OCI-LY7 (cell line): ENCODE measurements around the gene ATP2A1. TPM values are rescaled to one million over a fixed set of nuclear protein-coding genes. Genes with fewer than 3 reads are reported as not detected.

ENCODE experiments used
- BruUV-seq: library from RNA; stranded (reverse); fragments of 400-500 nt; replicated peaks from 2 replicates; lab custom pipeline; 2021; lab: Mats Ljungman, UMichigan
- CTCF ChIA-PET: fragments of 300-600 bp; sonication (Branson Sonifier 250); formaldehyde crosslinking; loops from one replicate; lab custom pipeline; 2022; ENCODE audit warnings: antibody characterized with exemption; ENCODE audit not compliant: unreplicated experiment; lab: Charles Lee
- POLR2A ChIA-PET: fragments of 300-600 bp; sonication (Branson Sonifier 250); formaldehyde crosslinking; loops from one replicate; lab custom pipeline; 2022; ENCODE audit warnings: antibody characterized with exemption; lab: Charles Lee
- DNase-seq: peaks from one replicate; pipeline ENCODE4 v3.0.0-alpha.2; 2015; ENCODE audit warnings: low spot score
- H2AFZ ChIP-seq: fragments of 200-600 bp; sonication (generic), shearing (Covaris generic); 2 replicates; pipeline ENCODE4 v1.6.1; 2014; ENCODE audit warnings: mild to moderate bottlenecking, antibody characterized with exemption, low read length, moderate library complexity
- H3K27ac ChIP-seq: fragments of 200-600 bp; sonication (generic); 2 replicates; pipeline ENCODE4 v1.5.1; 2014; ENCODE audit warnings: mixed run types, low read depth, mild to moderate bottlenecking, moderate library complexity, low read length, inconsistent platforms; ENCODE audit not compliant: poor library complexity, severe bottlenecking
- H3K36me3 ChIP-seq: fragments of 200-600 bp; sonication (generic); 2 replicates; pipeline ENCODE4 v1.6.1; 2014; ENCODE audit warnings: mild to moderate bottlenecking, antibody characterized with exemption, low read length, moderate library complexity, mixed read lengths; ENCODE audit not compliant: insufficient read depth
- H3K4me1 ChIP-seq: fragments of 200-600 bp; sonication (generic); 2 replicates; pipeline ENCODE4 v1.5.1; 2014; ENCODE audit warnings: mild to moderate bottlenecking, low read length; ENCODE audit not compliant: insufficient read depth, poor library complexity, severe bottlenecking
- H3K4me2 ChIP-seq: fragments of 200-600 bp; sonication (generic); 2 replicates; pipeline ENCODE4 v1.6.1; 2014; ENCODE audit warnings: mild to moderate bottlenecking, low read length
- H3K4me3 ChIP-seq: fragments of 200-600 bp; sonication (generic); 2 replicates; pipeline ENCODE4 v1.5.1; 2014; ENCODE audit warnings: mild to moderate bottlenecking, low read depth, low read length; ENCODE audit not compliant: poor library complexity, severe bottlenecking
- H3K79me2 ChIP-seq: fragments of 200-600 bp; sonication (generic); 2 replicates; pipeline ENCODE4 v1.6.1; 2016; ENCODE audit warnings: low read depth, mild to moderate bottlenecking, low read length, moderate library complexity, mixed read lengths; ENCODE audit not compliant: insufficient read depth
- H3K9me2 ChIP-seq: fragments of 200-600 bp; sonication (generic); 2 replicates; pipeline ENCODE4 v1.6.1; 2016; ENCODE audit warnings: mild to moderate bottlenecking, low read length, mixed read lengths; ENCODE audit not compliant: insufficient read depth
- H3K9me3 ChIP-seq: fragments of 200-600 bp; sonication (generic); 2 replicates; pipeline ENCODE4 v1.6.1; 2014; ENCODE audit warnings: mild to moderate bottlenecking, mixed run types, low read length, mixed read lengths
- H4K20me1 ChIP-seq: fragments of 200-600 bp; sonication (generic); 2 replicates; pipeline ENCODE4 v1.6.1; 2014; ENCODE audit warnings: mild to moderate bottlenecking, antibody characterized with exemption, low read length, moderate library complexity, mixed read lengths; ENCODE audit not compliant: insufficient read depth
- EZH2phosphoT487 ChIP-seq: fragments of 200-600 bp; sonication (generic); IDR thresholded peaks from 2 replicates; pipeline ENCODE4 v1.6.1; 2018; ENCODE audit warnings: low read depth, borderline replicate concordance, mild to moderate bottlenecking, mixed run types, antibody characterized with exemption, low read length, moderate library complexity, mixed read lengths
- intact Hi-C: fragments of 100-400 bp; cut with micrococcal nuclease; formaldehyde crosslinking; loops from one replicate; pipeline ENCODE4 v1.10.0; 2022; ENCODE audit not compliant: unreplicated experiment
- total RNA-seq, 2 experiments: library from RNA; depleted of rRNA in 1 of 2; stranded (reverse); fragments of >200 nt in 1 of 2; shearing (Covaris generic) in 1 of 2; gene quantifications; 2 replicates each; pipeline ENCODE4 v1.2.3, GENCODE V29; 2014 to 2022
- TF ChIP-seq, protein P1 (sequence below): fragments of 200-600 bp; sonication (generic); conservative IDR thresholded peaks from 2 replicates; pipeline ENCODE4 v1.5.1; 2014; ENCODE audit warnings: mild to moderate bottlenecking, antibody characterized with exemption, low read length, moderate library complexity, mixed read lengths

The ATP2A1 gene
- total RNA-seq, 2 experiments from 2014 or later: 5.0 TPM

DNA sequence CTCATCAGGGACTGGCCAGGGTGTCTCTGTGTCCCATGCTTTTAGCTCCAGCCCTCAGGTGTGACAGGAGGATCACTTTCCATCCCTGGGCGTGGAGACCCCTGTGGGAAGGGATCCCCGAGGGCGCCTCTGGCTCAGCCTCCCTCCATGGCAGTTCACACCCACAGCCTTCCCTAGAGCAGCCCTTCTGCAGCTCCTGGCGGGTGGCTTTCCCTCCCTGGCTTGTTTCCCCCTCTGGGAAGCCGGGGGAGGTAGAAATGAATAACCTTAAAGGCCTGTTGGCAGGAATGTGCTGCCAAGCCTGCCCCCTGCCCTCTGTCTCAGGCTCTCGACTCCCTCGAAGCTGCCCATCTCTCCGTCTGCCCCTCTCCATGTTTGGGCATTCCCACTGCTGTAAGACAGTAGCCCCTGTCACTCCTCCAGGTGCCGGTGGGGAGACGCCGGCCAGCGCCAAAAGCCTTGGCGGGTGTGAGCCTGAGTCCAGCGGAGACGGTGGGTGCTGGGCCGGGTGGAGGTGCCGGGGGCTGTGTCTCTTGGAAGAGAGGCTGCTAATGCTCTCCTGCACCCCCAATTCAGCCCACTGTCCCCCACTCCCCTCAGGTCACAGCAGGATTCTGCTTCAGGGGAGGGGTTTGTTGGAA lies 2.1 kb upstream of the ATP2A1 start:
- Histone ChIP-seq H3K9me3 (no peaks in the 10 kb centered on the region), H3K27ac (no peak overlapping the region), H3K36me3 (peaks cover 35% of the 10 kb centered on the region), H3K79me2 (peaks cover 6% of the 10 kb centered on the region; the same call in 1 of the 2 replicates), H3K4me3 (no peak overlapping the region), H3K9me2 (no peaks in the 10 kb centered on the region), H4K20me1 (no peaks in the 10 kb centered on the region), H2AFZ (no peak overlapping the region), H3K4me1 (peaks cover 24% of the 10 kb centered on the region), H3K4me2 (no peak overlapping the region)
- ChIA-PET POLR2A (interaction anchor here (0.7 to 1.2 kb wide), 2 partner anchors 68 to 71 kb away, joined by 3 read pairs; no protein-coding TSS in a partner anchor), CTCF (interaction anchor here (0.6 kb wide), 1 partner anchor 45 kb away, joined by 3 read pairs; no protein-coding TSS in a partner anchor)
- no TSS peak for BruUV-seq
- no peak for DNase-seq
- intact Hi-C loops: loop anchor here (10.0 kb wide), 1 partner anchor 1879 kb away; no protein-coding TSS in a partner anchor
- TF ChIP-seq, protein P1, sequence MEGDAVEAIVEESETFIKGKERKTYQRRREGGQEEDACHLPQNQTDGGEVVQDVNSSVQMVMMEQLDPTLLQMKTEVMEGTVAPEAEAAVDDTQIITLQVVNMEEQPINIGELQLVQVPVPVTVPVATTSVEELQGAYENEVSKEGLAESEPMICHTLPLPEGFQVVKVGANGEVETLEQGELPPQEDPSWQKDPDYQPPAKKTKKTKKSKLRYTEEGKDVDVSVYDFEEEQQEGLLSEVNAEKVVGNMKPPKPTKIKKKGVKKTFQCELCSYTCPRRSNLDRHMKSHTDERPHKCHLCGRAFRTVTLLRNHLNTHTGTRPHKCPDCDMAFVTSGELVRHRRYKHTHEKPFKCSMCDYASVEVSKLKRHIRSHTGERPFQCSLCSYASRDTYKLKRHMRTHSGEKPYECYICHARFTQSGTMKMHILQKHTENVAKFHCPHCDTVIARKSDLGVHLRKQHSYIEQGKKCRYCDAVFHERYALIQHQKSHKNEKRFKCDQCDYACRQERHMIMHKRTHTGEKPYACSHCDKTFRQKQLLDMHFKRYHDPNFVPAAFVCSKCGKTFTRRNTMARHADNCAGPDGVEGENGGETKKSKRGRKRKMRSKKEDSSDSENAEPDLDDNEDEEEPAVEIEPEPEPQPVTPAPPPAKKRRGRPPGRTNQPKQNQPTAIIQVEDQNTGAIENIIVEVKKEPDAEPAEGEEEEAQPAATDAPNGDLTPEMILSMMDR: no peak
- no peak for TF ChIP-seq EZH2phosphoT487

DNA sequence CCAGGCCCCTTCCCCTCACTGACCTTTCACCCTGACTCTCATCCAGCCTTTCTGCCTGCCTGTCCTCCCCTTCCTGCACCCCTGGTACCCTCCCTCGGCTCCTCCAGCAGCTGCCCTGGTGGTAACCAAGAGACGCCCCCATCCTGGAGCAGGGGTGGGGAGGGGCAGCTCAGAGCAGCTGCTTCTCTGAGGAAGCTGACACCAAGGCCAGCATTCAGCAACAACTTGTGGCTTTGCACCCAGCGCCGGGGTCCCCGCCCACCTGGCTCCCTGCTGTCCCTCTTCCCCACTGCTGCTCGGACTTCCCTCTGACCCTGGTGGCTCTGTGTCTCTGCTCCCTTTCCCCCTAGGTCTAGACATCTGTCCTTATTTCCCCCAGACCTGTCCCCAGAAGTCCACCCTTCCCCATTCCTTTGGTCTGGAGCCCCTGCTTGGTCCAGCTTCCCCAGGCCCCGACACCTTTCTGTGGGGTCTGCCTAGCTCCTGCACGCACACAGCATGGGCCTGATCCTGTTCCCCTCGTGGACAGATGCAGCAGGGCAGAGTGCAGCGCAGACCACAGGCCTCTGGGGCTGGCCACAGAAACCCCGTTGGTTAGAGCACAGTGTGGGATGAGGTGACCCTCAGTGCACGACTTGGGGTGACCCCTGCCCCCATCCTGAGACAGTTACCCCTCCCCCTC lies 1.2 kb upstream of the ATP2A1 start:
- BruUV-seq: no TSS peak
- no peak overlapping the region for H2AFZ ChIP-seq
- TF ChIP-seq, protein P1: no peak
- TF ChIP-seq EZH2phosphoT487: no peak
- H3K9me2 ChIP-seq: no peaks in the 10 kb centered on the region
- no peaks in the 10 kb centered on the region for H4K20me1 ChIP-seq
- H3K4me3 ChIP-seq: no peak overlapping the region
- H3K4me1 ChIP-seq: peaks cover 24% of the 10 kb centered on the region
- H3K79me2 ChIP-seq: peaks cover 6% of the 10 kb centered on the region; the same call in 1 of the 2 replicates
- peaks cover 26% of the 10 kb centered on the region for H3K36me3 ChIP-seq
- ChIA-PET POLR2A (interaction anchor here (0.6 to 0.7 kb wide), 2 partner anchors 14 to 70 kb away, joined by 3 to 6 read pairs; no protein-coding TSS in a partner anchor), CTCF (no interaction called here)
- H3K27ac ChIP-seq: peak overlapping the region; percentile 13
- no peaks in the 10 kb centered on the region for H3K9me3 ChIP-seq
- no peak for DNase-seq
- no peak overlapping the region for H3K4me2 ChIP-seq
- intact Hi-C loops: loop anchor here (10.0 kb wide), 1 partner anchor 1878 kb away; no protein-coding TSS in a partner anchor
